IPS DF 4.7 (cell line): ENCODE results near the gene VMP1.
"Not testable (repeated sequence)": the region's sequence is repeated elsewhere in the genome, so short reads cannot be mapped to it uniquely, and the experiment has no call there.

Experiments used
- DNase-seq: peaks from one replicate; pipeline ENCODE4 v3.0.0-alpha.2; 2013; ENCODE audit warnings: low spot score; ENCODE audit errors: extremely low read depth

VMP1 gene

GRCh38 chr17:59858167-59858816 is 150.8 kb downstream of the VMP1 start:
- DNase-seq = no peak

- no peak for DNase-seq
Observed at GRCh38 chr17:59858932-59859331, 151.5 kb downstream of the VMP1 start.

DNA sequence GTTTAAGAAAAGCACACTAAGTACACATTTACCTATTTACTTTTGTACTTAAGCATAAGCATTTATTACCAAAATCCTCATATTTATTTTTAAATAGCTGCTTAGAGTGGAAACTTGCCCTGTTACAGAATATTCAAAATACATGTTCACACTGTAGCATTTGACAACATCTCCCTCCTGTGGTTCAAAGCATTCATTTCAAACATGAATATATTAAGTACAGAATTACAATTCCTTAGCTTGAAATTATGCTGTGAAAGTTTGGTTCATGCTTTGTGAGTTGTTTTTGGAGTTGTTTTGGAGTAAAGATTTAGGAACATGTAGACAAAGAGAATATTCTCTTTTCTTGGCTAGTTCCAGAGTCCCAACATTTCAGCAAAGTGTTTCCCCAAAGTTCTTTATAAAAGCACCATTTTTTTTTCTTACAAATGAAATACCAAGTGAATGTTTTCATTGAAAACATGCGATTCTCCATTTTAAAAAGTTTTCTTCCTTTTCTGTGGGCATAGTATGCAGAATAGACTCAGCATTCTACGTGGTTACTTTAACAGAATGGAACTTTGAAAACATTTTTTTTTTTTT is 152.1 kb downstream of the VMP1 start:
- no peak for DNase-seq

DNA sequence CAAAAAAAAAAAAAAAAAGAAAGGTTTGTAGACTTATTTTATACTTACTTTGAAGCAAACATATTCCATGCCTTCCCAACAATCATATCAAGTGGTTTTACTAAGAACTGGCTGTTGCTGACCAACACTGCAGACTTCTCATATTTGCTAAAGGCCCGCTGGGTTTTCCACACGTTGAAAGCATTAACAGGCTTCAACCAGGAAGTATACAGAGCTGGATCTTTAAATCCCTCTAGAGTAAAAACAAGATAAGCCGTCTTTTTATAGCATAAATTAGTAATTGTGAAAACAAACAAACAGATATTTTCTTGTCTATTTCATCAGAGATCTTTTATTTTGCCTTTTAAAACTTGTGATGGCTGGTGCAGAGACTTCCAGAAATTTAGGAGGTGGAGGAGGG is 156.2 kb downstream of the VMP1 start:
- DNase-seq = no peak

DNA sequence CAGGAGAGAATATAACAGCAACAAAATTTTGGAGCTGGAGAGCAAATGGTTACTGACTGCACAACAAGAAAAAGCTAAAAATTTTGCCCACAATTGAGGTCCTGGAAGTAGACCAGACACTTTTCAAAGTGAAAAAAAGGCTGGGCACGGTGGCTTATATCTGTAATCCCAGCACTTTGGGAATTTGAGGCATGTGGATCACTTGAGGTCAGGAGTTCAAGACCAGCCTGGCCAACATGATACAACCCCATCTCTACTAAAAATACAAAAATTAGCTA is 162.4 kb downstream of the VMP1 start:
- DNase-seq = no peak

GRCh38 chr17:59870482-59870881 is 163.0 kb downstream of the VMP1 start:
- no peak for DNase-seq

DNA sequence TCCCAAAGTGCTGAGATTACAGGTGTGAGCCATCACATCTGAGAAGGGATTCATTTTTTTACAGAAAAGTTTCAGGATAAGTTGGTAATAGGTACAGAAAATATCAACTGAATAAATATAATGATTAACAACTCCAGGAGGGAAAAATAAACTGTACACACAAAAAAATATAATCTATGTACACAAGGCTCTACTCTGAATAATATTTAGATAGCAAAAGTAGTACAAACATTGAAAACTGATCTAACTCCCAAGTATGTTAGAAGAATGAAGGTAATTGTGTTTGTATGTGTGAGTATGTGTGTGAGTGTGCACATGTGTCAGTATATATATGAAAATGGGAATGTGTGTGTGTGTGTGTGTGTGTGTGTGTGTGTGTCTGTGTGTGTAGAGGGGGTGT is 164.9 kb downstream of the VMP1 start:
- DNase-seq = no peak

DNA sequence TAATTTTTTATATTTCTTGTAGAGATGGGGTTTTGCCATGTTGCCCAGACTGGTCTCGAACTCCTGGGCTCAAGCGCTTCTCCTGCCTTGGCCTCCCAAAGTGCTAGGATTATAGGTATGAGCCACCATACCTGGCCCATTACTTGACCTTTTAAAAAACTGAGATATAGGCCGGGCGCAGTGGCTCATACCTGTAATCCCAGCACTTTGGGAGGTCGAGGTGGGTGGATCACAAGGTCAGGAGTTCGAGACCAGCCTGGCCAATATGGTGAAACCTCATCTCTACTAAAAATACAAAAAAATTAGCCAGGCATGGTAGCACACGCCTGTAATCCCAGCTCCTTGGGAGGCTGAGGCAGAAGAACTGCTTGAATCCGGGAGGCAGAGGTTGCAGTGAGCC is 166.0 kb downstream of the VMP1 start:
- not testable (repeated sequence) for DNase-seq

GRCh38 chr17:59874376-59874775 is 166.9 kb downstream of the VMP1 start:
- DNase-seq = no peak

DNA sequence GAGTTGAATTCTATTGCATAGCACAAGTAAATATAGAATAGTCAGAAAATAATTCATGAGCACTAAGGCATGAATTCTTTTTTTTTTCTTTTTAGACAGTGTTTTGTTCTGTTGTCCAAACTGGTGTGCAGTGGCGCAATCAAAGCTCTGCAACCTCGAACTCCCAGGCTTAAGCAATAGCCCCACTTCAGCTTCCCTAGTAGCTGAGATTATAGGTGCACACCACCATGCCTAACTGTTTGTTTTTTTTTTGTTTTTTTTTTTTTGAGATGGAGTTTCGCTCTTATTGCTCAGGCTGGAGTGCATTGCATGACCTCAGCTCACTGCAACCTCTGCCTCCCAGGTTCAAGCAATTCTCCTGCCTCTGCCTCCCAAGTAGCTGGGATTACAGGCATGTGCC is 168.7 kb downstream of the VMP1 start:
- no peak for DNase-seq

GRCh38 chr17:59877965-59878364 is 170.5 kb downstream of the VMP1 start:
- DNase-seq = no peak

DNA sequence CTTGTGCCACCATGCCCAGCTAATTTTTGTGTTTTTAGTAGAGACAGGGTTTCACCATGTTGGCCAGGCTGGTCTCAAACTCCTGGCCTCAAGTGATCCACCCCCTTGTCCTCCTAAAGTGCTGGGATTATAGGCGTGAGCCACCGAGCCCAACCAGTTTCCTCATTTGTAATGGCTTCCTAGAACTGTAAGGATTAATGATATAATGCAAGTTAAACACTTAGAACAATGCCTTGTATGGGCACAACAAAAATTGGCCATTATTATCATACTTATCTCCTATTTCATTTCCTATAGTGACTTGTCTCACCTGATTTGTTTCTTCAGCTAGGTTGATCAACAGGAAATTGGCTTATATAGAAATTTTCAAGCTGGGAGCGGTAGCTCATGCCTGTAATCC is 171.2 kb downstream of the VMP1 start:
- no peak for DNase-seq

- DNase-seq = no peak
Observed at GRCh38 chr17:59884861-59885260, 177.4 kb downstream of the VMP1 start.

DNA sequence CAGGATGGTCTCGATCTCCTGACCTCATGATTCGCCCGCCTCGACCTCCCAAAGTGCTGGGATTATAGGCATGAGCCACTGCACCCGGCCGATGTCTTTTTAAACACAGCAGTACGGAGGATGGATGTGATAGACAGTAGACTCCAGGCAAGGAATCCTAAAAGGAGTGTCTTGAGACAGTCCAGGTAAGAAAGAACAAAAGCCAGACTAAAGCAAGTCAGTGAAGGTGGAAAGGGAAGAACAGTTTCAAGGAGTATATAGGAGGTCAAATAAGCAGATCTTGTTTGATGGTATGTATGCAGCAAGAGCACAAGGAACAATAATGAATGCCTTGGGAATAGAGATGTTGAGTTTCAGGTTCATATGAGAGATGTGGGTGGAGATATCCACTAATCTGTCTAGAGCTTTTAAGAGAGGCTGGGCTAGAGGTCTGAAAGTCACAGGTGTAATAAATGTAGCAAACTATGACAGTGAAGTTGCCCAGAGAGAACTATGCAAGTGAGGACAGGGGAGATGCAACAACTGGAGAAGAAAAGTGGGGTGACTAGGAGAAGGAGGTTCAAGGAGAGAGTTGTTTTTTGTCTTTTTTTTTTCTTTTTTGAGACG is 180.8 kb downstream of the VMP1 start:
- no peak for DNase-seq

- no peak for DNase-seq
Observed at GRCh38 chr17:59890720-59891119, 183.3 kb downstream of the VMP1 start.
